ENCODE results near the gene MCHR2.

MCHR2 gene

GRCh38 chr6:99901596-99902384 lies 92.2 kb downstream of the MCHR2 start:
- no peak for DNase-seq

- DNase-seq: no peak
Measured at GRCh38 chr6:99894815-99895214, 99.2 kb downstream of the MCHR2 start.

- no peak for DNase-seq
Measured at GRCh38 chr6:99887066-99887465, 107.0 kb downstream of the MCHR2 start.

GRCh38 chr6:99885051-99885450 lies 109.0 kb downstream of the MCHR2 start:
- DNase-seq: no peak

- DNase-seq: no peak
Measured at GRCh38 chr6:99882128-99882702, 111.8 kb downstream of the MCHR2 start.

- no peak for DNase-seq
Measured at GRCh38 chr6:99879431-99879830, 114.6 kb downstream of the MCHR2 start.

- DNase-seq: no peak
Measured at GRCh38 chr6:99875068-99875467, 119.0 kb downstream of the MCHR2 start.

GRCh38 chr6:99873084-99873483 lies 120.9 kb downstream of the MCHR2 start:
- DNase-seq: no peak

GRCh38 chr6:99871641-99872040 lies 122.4 kb downstream of the MCHR2 start:
- DNase-seq: no peak

Measured in eye (tissue), 1 donor.